NB4 (cell line): ENCODE data around the gene KLRK1.
"Not testable (repeated sequence)": the region's sequence is repeated elsewhere in the genome, so short reads cannot be mapped to it uniquely, and the experiment has no call there.

Experiments
- CTCF ChIP-seq: IDR thresholded peaks from one replicate; pipeline ENCODE4 v1.5.1; 2012; ENCODE audit warnings: low read depth, low read length
- MYC ChIP-seq: IDR thresholded peaks from 2 replicates; pipeline ENCODE4 v1.6.1; 2011; ENCODE audit warnings: low read depth, low read length

GRCh38 chr12:10340946-10341345, 48.9 kb downstream of the KLRK1 start:
- TF ChIP-seq MYC, CTCF: not testable (repeated sequence)
